ENCODE data around the gene CNN1.

CNN1 gene

GRCh38 chr19:11496391-11497163 lies 42.1 kb upstream of the CNN1 start:
- no peak for TF ChIP-seq FOXP2 (optimal IDR thresholded peaks at IDR 0.05; ENCODE audit: borderline replicate concordance, extremely low read depth, extremely low read length, insufficient read depth)
- no peak for TF ChIP-seq SIN3A (IDR thresholded peaks at IDR 0.05; ENCODE audit: borderline replicate concordance, insufficient read depth, low read length)
- no peak for TF ChIP-seq REST (IDR thresholded peaks at IDR 0.05; ENCODE audit: insufficient read depth in 1 of 2, low read depth in 2 of 2, low read length in 2 of 2)
- no peak for TF ChIP-seq TAF1 (IDR thresholded peaks at IDR 0.05; ENCODE audit: borderline replicate concordance, insufficient read depth, low read length)
- no peak for TF ChIP-seq POLR2AphosphoS5 (IDR thresholded peaks at IDR 0.05; ENCODE audit: low read depth, low read length)

- TF ChIP-seq TAF1 (IDR thresholded peaks at IDR 0.05; ENCODE audit: borderline replicate concordance, insufficient read depth, low read length) (no peak), SIN3A (IDR thresholded peaks at IDR 0.05; ENCODE audit: borderline replicate concordance, insufficient read depth, low read length) (no peak), FOXP2 (optimal IDR thresholded peaks at IDR 0.05; ENCODE audit: borderline replicate concordance, extremely low read depth, extremely low read length, insufficient read depth) (no peak)
Observed at GRCh38 chr19:11499220-11499726, 39.4 kb upstream of the CNN1 start.

GRCh38 chr19:11499890-11500420 lies 38.7 kb upstream of the CNN1 start:
- TF ChIP-seq SIN3A (IDR thresholded peaks at IDR 0.05; ENCODE audit: borderline replicate concordance, insufficient read depth, low read length): no peak
- no peak for TF ChIP-seq FOXP2 (optimal IDR thresholded peaks at IDR 0.05; ENCODE audit: borderline replicate concordance, extremely low read depth, extremely low read length, insufficient read depth)
- TF ChIP-seq POLR2AphosphoS5 (IDR thresholded peaks at IDR 0.05; ENCODE audit: low read depth, low read length): no peak
- TF ChIP-seq REST (IDR thresholded peaks at IDR 0.05; ENCODE audit: insufficient read depth in 1 of 2, low read depth in 2 of 2, low read length in 2 of 2): no peak
- no peak for TF ChIP-seq TAF1 (IDR thresholded peaks at IDR 0.05; ENCODE audit: borderline replicate concordance, insufficient read depth, low read length)

- no peak for TF ChIP-seq REST (IDR thresholded peaks at IDR 0.05; ENCODE audit: insufficient read depth in 1 of 2, low read depth in 2 of 2, low read length in 2 of 2)
- TF ChIP-seq TAF1 (IDR thresholded peaks at IDR 0.05; ENCODE audit: borderline replicate concordance, insufficient read depth, low read length): no peak
- TF ChIP-seq POLR2AphosphoS5 (IDR thresholded peaks at IDR 0.05; ENCODE audit: low read depth, low read length): no peak
- TF ChIP-seq FOXP2 (optimal IDR thresholded peaks at IDR 0.05; ENCODE audit: borderline replicate concordance, extremely low read depth, extremely low read length, insufficient read depth): no peak
- TF ChIP-seq SIN3A (IDR thresholded peaks at IDR 0.05; ENCODE audit: borderline replicate concordance, insufficient read depth, low read length): no peak
Observed at GRCh38 chr19:11504502-11505031, 34.1 kb upstream of the CNN1 start.

GRCh38 chr19:11505032-11505503 lies 33.6 kb upstream of the CNN1 start:
- TF ChIP-seq FOXP2 (optimal IDR thresholded peaks at IDR 0.05; ENCODE audit: borderline replicate concordance, extremely low read depth, extremely low read length, insufficient read depth): no peak
- TF ChIP-seq REST (IDR thresholded peaks at IDR 0.05; ENCODE audit: insufficient read depth in 1 of 2, low read depth in 2 of 2, low read length in 2 of 2): no peak
- TF ChIP-seq TAF1 (IDR thresholded peaks at IDR 0.05; ENCODE audit: borderline replicate concordance, insufficient read depth, low read length): no peak
- TF ChIP-seq SIN3A (IDR thresholded peaks at IDR 0.05; ENCODE audit: borderline replicate concordance, insufficient read depth, low read length): no peak
- no peak; the same call in 1 of the 2 replicates for TF ChIP-seq POLR2AphosphoS5 (IDR thresholded peaks at IDR 0.05; ENCODE audit: low read depth, low read length)

Measured in PFSK-1 (cell line).